HG02852 (cell line): ENCODE results near the gene RCOR1.
A peak's percentile ranks its signal among the peaks of the same experiment; 100 is the strongest.
"Not testable (repeated sequence)": the region's sequence is repeated elsewhere in the genome, so short reads cannot be mapped to it uniquely, and the experiment has no call there.

Experiments used
- ATAC-seq: cut with Tn5 transposase; IDR thresholded peaks from one replicate; pipeline ENCODE4 v1.9.1; 2021; ENCODE audit warnings: mild to moderate bottlenecking, moderate library complexity; ENCODE audit not compliant: unreplicated experiment

RCOR1 gene

DNA sequence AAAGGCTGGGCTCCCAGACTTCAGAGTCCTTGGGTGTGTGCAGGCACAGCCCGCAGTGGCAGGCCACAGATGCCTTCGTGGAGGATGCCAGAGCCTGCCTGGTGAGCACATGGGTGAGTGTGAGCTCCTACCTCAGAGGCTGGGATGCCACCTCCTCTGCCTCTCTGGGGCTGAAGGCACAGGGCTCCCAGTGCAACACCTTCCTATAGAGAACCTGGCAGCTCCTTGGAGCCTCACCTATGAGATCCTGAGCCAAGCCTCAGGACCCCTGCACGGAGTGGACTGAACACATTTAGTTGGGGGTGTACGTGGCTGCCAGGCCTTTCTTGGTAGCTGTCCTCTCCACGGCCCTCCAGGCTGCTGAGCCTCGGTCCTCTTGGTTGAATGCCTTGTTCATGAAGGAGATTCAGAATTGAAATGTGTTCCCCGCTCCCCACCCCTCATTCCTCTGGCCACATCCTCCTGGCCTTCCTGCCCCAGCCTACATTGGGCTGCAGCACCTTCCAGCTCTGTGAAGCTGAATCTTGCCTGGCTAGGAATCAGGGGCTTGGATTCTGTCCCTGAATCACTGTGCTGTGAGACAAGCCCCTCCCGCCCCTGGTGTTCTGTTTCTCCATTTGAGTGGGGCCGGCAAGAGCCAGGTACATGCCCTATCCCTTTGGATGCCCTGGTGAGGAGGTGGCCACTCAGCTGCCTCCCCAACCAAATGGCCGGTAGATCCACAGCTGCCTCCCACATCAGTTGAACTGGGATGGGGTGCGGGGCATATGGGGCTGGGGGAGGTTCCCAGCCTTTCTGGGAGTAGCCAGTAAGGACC lies 146.1 kb downstream of the RCOR1 start:
- ATAC-seq, result no peak

- ATAC-seq, result no peak
Observed at GRCh38 chr14:102739190-102739469, 146.7 kb downstream of the RCOR1 start.

DNA sequence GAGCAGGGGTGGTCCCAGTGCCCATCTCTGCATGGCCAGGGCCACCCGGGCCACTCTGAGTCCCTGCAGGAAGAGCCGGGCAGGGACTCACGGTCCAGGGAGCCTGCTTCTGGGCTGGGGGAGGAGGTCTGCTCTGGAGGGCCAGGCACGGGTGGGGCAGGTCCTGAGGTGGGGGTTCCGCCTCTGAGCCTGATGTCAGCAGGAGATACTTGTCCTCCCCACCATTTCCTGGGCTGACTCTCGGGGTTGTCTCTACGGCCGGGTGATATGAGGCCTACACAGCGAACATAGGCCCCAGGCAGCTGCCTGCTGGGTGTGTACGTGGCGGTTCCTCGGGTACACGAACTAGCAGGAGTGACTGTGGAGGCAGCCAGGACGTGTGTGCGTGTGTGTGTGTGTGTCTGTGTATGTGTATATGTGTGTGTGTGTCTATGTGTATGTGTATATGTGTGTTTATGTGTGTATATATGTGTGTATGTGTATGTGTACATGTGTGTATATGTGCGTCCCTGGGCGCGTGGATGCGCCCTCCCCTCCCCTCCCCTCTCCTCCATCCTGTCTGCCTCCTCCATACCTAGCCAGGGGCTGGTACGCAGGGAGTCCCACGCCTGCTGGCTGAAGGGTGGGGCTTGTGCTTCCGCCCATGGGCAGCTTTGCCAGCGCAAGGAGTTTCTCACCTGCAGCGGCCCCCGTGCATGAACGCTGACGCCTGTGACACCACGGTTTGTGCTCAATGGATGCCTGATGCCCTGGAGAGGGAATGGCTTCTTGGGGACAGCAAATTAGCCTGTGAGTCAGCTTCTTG lies 154.4 kb downstream of the RCOR1 start:
- ATAC-seq, result no peak

- ATAC-seq, result no peak
Observed at GRCh38 chr14:102748806-102749205, 156.4 kb downstream of the RCOR1 start.

DNA sequence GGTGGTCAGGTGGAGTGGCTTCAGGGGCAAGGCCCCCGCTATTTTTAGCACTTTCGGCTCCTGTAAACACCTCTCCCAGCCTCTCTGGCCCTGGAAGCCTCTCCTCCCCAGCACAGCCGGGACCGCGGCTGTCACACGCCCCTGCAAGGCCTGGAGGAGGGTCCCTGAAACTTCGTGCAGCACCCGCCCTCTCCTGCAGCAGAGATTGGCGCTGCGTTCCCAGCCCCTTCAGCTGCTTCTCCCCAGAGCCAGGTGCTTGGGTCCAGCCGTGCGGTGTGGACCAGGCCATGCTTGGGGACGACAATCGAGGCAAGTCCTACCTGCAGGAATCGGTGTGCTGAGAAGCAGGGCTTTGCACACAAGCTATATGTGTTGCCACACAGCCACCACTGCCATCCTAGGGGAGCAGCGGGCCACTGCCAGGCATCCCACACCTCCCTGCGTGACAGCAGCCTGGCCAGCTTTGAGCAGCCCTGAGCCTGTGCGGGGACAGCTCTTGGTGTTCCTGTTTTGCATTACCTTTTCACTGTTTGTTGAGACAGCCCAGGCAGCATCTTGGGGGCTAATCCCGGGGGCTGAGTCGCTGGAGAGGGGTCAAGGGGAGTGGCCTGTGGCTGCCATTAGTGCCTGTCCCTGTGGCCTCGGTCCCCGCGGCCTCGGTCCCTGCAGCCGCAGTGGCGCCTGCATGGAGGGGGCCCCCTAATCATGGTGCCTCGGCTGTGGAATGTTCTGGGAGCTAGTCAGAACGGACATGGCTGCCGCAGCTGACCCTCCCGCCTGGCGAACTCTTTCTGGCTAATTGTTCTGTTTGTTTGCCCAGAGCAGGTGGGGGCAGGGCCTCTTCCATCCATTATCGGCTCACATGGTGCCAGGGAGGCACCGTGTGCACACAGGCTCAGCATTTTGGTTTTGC lies 157.2 kb downstream of the RCOR1 start:
- ATAC-seq, result no peak

- ATAC-seq, result no peak
Observed at GRCh38 chr14:102750376-102750775, 157.9 kb downstream of the RCOR1 start.

DNA sequence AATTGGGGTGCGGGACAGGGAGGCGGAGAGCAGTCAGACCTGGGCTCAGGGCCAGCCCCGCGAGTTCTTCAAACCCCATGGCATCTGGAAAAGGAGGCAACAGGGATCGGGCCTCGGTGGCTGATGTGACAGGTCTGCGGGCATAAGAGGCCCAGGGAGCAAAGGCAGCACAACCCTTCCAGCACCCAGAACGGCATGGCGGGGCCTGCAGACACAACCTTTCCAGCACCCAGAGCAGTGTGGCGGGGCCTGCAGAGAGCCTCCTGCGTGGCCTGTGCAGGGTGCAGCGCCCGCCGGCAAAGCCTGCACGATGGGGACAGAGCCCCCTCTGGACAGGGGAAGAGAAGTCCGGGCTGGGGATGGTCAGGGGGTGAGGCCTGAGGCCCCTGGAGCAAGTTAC lies 158.6 kb downstream of the RCOR1 start:
- no peak for ATAC-seq

GRCh38 chr14:102752239-102752847 lies 159.9 kb downstream of the RCOR1 start:
- ATAC-seq, result no peak

DNA sequence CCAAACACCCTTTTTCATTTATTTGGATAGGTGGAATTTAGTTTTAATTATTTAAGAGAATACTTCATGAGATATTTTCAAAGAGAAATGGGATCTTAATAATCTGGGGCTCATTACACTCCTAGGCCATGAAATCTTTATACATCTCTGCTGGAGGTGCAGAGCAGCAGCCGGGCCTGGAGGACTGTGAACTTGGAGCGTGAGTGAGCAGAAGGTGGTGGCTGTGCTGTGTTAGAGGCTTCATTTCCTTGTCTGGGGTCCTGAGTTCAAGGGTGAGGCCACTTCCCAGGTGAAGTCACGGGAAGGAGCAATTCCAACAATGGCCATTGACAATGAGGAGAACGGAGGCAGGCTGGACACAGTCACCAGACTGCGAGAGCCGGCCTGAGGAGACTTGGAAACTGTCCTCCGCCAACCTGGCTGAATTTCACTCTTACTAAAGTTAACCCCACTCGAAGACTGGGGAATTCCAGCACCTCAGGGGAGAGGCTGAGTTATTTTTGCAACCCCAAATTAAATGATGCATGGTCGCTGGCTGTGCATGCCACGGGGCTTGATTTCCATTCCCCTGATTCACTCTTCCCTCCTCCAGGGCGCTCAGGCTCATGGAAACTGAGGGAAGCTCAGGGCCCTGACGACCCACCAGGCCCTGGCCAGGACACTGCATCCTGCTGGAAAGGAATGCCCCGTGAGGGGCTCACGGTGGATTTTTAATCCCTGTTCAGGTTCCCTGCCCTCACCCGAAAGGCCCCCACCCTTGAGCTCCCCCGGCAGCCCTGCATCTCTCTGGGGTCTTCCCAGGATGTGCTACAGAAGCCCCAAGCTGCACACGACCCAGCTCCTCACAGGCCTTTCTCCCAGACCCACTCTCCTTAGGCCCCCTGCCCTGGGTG lies 162.2 kb downstream of the RCOR1 start:
- ATAC-seq, result peak; percentile 60

DNA sequence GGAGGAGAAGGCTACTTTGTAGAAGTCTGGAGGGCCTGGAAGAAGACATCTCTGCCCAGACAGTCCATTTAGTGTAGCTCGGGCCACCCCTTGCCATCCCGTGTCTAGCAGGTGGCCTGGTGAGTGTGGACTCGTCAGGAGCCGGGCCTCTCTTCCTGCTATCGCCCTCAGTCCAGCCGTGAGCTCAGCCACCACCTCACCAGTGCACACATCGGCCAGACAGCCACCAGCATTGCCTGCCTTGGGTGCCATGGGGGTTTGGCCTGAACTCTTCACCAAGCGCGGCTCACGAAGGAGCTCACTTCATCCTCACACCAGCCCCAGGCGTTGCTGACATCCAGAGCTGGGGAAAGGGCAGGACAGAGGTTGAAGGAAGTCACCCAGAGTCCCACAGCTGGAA lies 165.2 kb downstream of the RCOR1 start:
- ATAC-seq, result no peak

GRCh38 chr14:102758087-102758486 lies 165.6 kb downstream of the RCOR1 start:
- ATAC-seq, result no peak

- no peak for ATAC-seq
Observed at GRCh38 chr14:102759456-102760187, 167.2 kb downstream of the RCOR1 start.

DNA sequence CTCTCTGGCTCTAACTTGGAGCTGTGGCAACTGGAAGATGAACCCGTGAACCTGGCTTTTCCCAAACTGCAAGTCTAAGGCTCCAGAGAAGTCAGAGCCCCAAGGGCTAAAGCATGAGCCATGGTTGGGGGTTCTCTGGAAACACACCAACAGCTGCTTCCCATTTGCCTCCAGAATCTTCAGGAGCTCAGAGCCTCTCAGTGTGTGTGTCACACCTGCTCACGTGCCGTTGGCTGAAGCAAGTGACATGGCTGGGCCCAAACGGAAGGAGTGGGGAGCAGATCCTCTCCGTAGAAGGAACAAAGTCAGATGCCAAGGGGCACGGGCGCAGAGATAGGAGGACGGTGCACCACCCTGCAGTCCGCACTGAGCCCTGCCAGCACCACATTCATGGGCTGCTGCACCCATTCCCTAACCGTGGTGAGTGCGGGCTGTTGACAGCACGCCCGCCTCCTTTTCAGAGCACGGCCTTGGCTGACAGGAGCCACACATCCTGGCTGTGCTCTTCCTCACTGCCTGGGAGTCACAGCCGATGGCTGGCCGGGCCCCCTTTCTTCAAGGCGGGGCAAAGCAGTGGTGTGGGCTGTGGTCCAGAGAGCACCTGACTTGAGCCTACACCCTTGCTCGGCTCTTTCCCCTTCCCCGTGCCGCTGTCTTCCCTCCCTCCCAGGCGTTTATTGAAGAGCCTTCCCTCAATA lies 168.2 kb downstream of the RCOR1 start:
- ATAC-seq, result no peak

GRCh38 chr14:102761206-102761605 lies 168.8 kb downstream of the RCOR1 start:
- no peak for ATAC-seq

DNA sequence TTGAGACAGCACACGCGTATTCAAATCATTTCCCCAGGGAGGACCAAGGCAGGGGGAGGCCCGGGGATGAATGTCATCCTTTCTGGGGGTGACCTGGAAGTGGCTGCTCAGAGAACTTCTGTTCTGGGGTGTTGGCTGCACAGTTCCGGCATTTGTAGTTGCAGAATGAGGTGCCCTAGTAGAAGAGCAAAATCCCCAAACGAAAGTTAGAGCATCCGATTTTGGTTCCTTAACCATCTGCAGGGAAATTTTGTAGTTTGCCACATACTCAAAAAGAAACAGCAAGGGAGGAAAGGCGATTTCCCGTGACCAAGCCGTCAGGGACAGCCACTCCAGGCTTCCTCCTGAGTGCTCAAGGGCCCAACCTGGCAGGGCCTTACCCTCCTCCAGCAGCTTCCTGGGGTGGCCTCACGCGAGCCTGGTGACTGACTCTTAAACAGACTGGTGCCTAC lies 171.8 kb downstream of the RCOR1 start:
- ATAC-seq, result peak; percentile 63

DNA sequence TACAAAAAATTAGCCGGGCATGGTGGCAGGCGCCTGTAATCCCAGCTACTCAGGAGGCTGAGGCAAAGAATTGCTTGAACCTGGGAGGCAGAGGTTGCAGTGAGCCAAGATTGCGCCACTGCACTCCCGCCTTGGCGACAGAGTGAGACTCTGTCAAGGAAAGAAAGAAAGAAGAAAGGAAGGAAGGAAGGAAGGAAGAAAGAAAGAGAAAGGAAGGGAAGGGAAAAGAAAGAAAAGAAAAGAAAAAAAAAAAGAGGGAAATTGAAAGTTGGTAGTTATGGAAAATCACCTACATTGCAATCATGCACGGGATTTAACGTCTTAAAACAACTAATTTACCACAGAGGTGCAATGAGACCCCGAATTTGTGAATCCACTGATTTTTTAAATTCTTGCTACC lies 173.3 kb downstream of the RCOR1 start:
- ATAC-seq, result not testable (repeated sequence)

GRCh38 chr14:102768223-102769048 lies 176.0 kb downstream of the RCOR1 start:
- ATAC-seq, result peak; percentile 71

DNA sequence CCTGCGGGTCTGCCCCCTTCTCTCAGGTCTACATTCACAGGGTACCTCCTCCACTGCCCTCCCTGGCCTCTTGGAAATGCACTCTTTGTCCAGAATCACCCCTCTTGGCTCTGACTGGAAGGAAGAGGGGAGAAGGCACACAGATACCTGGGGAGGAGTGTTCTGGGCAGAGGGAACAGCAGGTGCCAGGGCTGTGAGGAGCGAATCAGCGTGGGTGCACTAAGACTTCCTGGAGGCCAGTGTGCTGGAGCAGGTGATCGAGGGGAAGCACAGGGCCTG lies 176.5 kb downstream of the RCOR1 start:
- no peak for ATAC-seq
